Measurements from ENCODE around the gene TIMM10B. TPM values are rescaled to one million over a fixed set of nuclear protein-coding genes. Genes with fewer than 3 reads are reported as not detected.

Gene TIMM10B, protein sequence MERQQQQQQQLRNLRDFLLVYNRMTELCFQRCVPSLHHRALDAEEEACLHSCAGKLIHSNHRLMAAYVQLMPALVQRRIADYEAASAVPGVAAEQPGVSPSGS
- total RNA-seq = 42.9 and 43.0 TPM in 2 replicates

DNA sequence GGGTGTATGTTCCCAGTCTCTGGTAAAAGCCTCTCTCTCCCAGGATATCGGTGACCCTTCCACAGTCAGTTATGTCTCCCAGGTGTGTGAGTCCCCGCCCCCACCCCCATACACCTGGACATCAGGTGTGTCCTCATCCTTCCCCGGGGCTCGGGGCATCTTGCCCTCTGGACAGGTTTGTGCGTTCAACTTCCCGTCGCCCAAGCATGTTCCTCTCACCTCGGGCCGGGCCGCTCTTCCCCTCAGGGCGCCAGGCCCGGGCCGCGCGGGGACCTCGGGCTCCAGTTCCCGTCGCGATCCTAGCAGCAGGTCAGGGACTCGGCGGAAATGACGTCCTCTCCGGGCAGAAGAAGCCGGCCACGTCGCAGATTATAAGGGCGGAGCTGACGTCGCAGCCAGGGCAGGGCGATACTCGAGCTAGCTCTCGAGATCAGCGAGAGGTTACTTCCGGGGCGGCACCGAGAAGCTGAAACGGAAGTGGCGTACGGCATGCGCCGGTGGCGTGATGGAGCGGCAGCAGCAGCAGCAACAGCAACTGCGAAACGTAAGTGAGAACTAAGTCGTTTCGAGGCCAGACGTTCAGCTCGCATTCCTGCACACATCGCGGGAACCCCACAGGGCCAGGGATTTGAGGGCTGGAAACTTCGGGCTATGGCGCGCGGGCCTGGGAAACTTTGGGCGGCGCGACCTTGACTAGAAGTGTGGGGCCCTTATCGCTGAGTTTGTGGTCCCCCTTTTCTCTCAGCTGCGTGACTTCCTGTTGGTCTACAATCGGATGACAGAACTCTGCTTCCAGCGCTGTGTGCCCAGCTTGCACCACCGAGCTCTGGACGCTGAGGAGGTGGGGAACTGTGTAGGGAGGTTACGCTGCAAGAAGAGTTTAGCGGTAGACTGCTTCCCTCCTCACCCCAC is at the start of gene TIMM10B, which contains the start of gene ARFIP2:
Gene TIMM10B (plus strand): TSS at position 490 of the 912 bp plus-strand sequence. CDS start 16 bp downstream, at position 506.
Gene ARFIP2 (minus strand): TSS at position 320 of the 912 bp plus-strand sequence. CDS start 910 bp downstream, outside the sequence.
- Mint-ChIP-seq H3K27ac (peak within 1 kb of the TSS; percentile 93), H3K9me3 (no peaks in the 10 kb centered on the region), H3K4me1 (ENCODE audit: low read depth) (peaks cover 25% of the 10 kb centered on the region), H3K36me3 (ENCODE audit: low read depth) (peaks cover 43% of the 10 kb centered on the region), H3K4me3 (ENCODE audit: low read depth) (peak within 1 kb of the TSS; percentile 88), H3K27me3 (ENCODE audit: low read depth) (no peaks in the 10 kb centered on the region)
- intact Hi-C loops (cut with micrococcal nuclease) = loop anchor here (1.0 to 5.0 kb wide), 8 partner anchors 24 to 246 kb away; partner anchors contain the start of genes FHIP1B, ILK, MRPL17 and RRP8
- DNase-seq (ENCODE audit: low spot score) = peak; percentile 97

DNA sequence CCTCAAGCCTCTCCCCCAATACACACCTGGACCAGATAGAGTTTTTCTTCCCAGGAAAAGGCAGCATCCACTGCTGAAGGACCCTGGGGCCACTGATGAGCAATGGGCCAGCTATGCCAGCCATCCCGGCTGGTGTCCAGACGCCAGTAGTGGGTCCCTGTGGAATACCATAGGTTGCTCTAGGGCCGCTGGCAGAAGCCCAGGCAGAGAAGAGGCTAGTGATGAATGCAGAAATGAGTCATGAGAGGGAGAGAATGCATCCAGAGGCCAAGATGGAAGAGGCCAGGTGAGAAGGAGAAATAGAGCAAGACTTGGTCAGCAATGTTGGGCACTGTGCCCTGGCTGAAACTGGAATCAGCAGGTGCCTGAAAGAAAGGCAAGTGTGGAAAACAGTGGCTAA is 49.4 kb upstream of the TIMM10B start:
- no peak overlapping the region for H3K27ac Mint-ChIP-seq

GRCh38 chr11:6433998-6434660 is 47.2 kb upstream of the TIMM10B start:
- Mint-ChIP-seq H3K27me3 (ENCODE audit: low read depth) (no peaks in the 10 kb centered on the region), H3K36me3 (ENCODE audit: low read depth) (no peaks in the 10 kb centered on the region), H3K9me3 (no peaks in the 10 kb centered on the region), H3K4me3 (ENCODE audit: low read depth) (no peak overlapping the region), H3K4me1 (ENCODE audit: low read depth) (peaks cover 5% of the 10 kb centered on the region), H3K27ac (no peak overlapping the region)
- no peak for DNase-seq (ENCODE audit: low spot score)
- intact Hi-C loops (cut with micrococcal nuclease) = no loop called here

More for the DNA sequence above, 49.4 kb upstream of the TIMM10B start:
- intact Hi-C loops (cut with micrococcal nuclease) = no loop called here
- peaks cover 5% of the 10 kb centered on the region for H3K4me1 Mint-ChIP-seq (ENCODE audit: low read depth)
- DNase-seq (ENCODE audit: low spot score) = no peak
- no peaks in the 10 kb centered on the region for H3K9me3 Mint-ChIP-seq
- H3K4me3 Mint-ChIP-seq (ENCODE audit: low read depth) = no peak overlapping the region
- peaks cover 9% of the 10 kb centered on the region for H3K27me3 Mint-ChIP-seq (ENCODE audit: low read depth)
- no peaks in the 10 kb centered on the region for H3K36me3 Mint-ChIP-seq (ENCODE audit: low read depth)

DNA sequence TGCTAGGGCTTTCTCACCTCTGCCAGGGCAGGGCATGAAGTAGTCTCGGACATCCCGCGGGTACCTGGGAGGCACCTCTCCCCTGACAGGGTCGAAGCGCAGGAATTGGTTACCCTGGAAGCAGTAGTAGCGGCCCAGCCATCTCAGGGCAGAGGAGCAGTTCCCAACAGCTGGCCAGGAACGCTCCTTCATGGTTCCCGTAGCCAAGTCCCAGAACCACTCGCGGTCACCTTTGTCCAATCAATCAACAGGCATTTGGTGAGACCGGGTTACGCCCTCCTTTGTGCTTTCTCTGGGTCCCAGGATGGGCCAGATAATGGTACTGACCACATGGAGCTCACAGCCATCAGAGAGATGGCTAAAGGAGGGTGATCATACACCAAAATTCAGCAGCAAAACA is 43.9 kb upstream of the TIMM10B start:
- no peaks in the 10 kb centered on the region for H3K27me3 Mint-ChIP-seq (ENCODE audit: low read depth)
- H3K9me3 Mint-ChIP-seq = no peaks in the 10 kb centered on the region
- no peak overlapping the region for H3K27ac Mint-ChIP-seq
- H3K4me1 Mint-ChIP-seq (ENCODE audit: low read depth) = peaks cover 5% of the 10 kb centered on the region
- intact Hi-C loops (cut with micrococcal nuclease) = loop anchor here (5.0 kb wide), 1 partner anchor 45 kb away; the partner anchor contains the start of gene SMPD1
- H3K4me3 Mint-ChIP-seq (ENCODE audit: low read depth) = no peak overlapping the region
- no peak for DNase-seq (ENCODE audit: low spot score)
- no peaks in the 10 kb centered on the region for H3K36me3 Mint-ChIP-seq (ENCODE audit: low read depth)

DNA sequence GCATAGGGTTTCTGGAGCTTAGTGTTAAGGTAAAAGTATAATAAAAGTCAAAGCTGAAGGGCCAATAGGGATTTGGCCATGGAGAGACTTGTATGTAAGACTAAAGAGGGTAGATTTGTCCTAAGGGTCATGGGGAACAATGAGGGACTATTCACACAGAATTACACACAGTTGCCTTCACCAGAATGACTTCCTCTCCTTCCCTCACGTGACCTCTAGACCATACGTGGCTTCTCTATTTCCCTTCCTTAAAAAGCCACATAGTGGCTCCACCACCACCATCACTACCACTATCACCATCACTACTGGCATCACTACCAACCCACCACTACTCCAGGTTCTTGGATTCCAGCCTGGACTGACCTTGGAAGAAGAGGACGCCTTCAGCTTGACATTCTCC is 43.3 kb upstream of the TIMM10B start:
- intact Hi-C loops (cut with micrococcal nuclease) = loop anchor here (5.0 kb wide), 1 partner anchor 46 kb away; the partner anchor contains the start of gene SMPD1
- Mint-ChIP-seq H3K27ac (no peak overlapping the region), H3K4me1 (ENCODE audit: low read depth) (peaks cover 5% of the 10 kb centered on the region), H3K9me3 (no peaks in the 10 kb centered on the region), H3K36me3 (ENCODE audit: low read depth) (no peaks in the 10 kb centered on the region), H3K4me3 (ENCODE audit: low read depth) (no peak overlapping the region), H3K27me3 (ENCODE audit: low read depth) (no peaks in the 10 kb centered on the region)
- no peak for DNase-seq (ENCODE audit: low spot score)

- no peaks in the 10 kb centered on the region for H3K27me3 Mint-ChIP-seq (ENCODE audit: low read depth)
Measured at GRCh38 chr11:6438979-6439571, 42.2 kb upstream of the TIMM10B start.

GRCh38 chr11:6440906-6441358 is 40.4 kb upstream of the TIMM10B start, which contains the start of gene HPX:
Gene HPX (minus strand): TSS chr11:6440987. CDS start chr11:6440963, 24 bp downstream.
- peaks cover 7% of the 10 kb centered on the region for H3K27me3 Mint-ChIP-seq (ENCODE audit: low read depth)
- no peaks in the 10 kb centered on the region for H3K9me3 Mint-ChIP-seq
- peaks cover under 1% of the 10 kb centered on the region for H3K4me1 Mint-ChIP-seq (ENCODE audit: low read depth)
- no peaks in the 10 kb centered on the region for H3K36me3 Mint-ChIP-seq (ENCODE audit: low read depth)
- no peak for DNase-seq (ENCODE audit: low spot score)
- H3K4me3 Mint-ChIP-seq (ENCODE audit: low read depth) = no peak within 1 kb of the TSS
- H3K27ac Mint-ChIP-seq = no peak within 1 kb of the TSS
- intact Hi-C loops (cut with micrococcal nuclease) = no loop called here

More at GRCh38 chr11:6438979-6439571, 42.2 kb upstream of the TIMM10B start:
- Mint-ChIP-seq H3K9me3 (no peaks in the 10 kb centered on the region), H3K27ac (no peak overlapping the region), H3K4me1 (ENCODE audit: low read depth) (peaks cover 5% of the 10 kb centered on the region), H3K4me3 (ENCODE audit: low read depth) (no peak overlapping the region), H3K36me3 (ENCODE audit: low read depth) (no peaks in the 10 kb centered on the region)
- DNase-seq (ENCODE audit: low spot score) = no peak
- intact Hi-C loops (cut with micrococcal nuclease) = loop anchor here (5.0 kb wide), 1 partner anchor 47 kb away; the partner anchor contains the start of gene SMPD1

- intact Hi-C loops (cut with micrococcal nuclease) = no loop called here
- Mint-ChIP-seq H3K9me3 (no peaks in the 10 kb centered on the region), H3K4me3 (ENCODE audit: low read depth) (no peak overlapping the region), H3K27ac (no peak overlapping the region), H3K27me3 (ENCODE audit: low read depth) (peaks cover 10% of the 10 kb centered on the region), H3K4me1 (ENCODE audit: low read depth) (no peaks in the 10 kb centered on the region), H3K36me3 (ENCODE audit: low read depth) (no peaks in the 10 kb centered on the region)
- DNase-seq (ENCODE audit: low spot score) = no peak
Measured at GRCh38 chr11:6442441-6442840, 38.9 kb upstream of the TIMM10B start.

GRCh38 chr11:6443269-6444003 is 37.9 kb upstream of the TIMM10B start:
- peak; percentile 27 for DNase-seq (ENCODE audit: low spot score)
- no peaks in the 10 kb centered on the region for H3K9me3 Mint-ChIP-seq
- no peak overlapping the region for H3K27ac Mint-ChIP-seq
- no peaks in the 10 kb centered on the region for H3K36me3 Mint-ChIP-seq (ENCODE audit: low read depth)
- no peaks in the 10 kb centered on the region for H3K4me1 Mint-ChIP-seq (ENCODE audit: low read depth)
- intact Hi-C loops (cut with micrococcal nuclease) = loop anchor here (1.0 kb wide), 1 partner anchor 64 kb away; no protein-coding TSS in a partner anchor
- no peak overlapping the region for H3K4me3 Mint-ChIP-seq (ENCODE audit: low read depth)
- peaks cover 10% of the 10 kb centered on the region for H3K27me3 Mint-ChIP-seq (ENCODE audit: low read depth)

- H3K4me1 Mint-ChIP-seq (ENCODE audit: low read depth) = no peaks in the 10 kb centered on the region
- no peak overlapping the region for H3K4me3 Mint-ChIP-seq (ENCODE audit: low read depth)
- H3K9me3 Mint-ChIP-seq = no peaks in the 10 kb centered on the region
- no peak for DNase-seq (ENCODE audit: low spot score)
- H3K27ac Mint-ChIP-seq = no peak overlapping the region
- H3K36me3 Mint-ChIP-seq (ENCODE audit: low read depth) = no peaks in the 10 kb centered on the region
- intact Hi-C loops (cut with micrococcal nuclease) = no loop called here
- H3K27me3 Mint-ChIP-seq (ENCODE audit: low read depth) = peaks cover 10% of the 10 kb centered on the region
Measured at GRCh38 chr11:6448574-6448973, 32.7 kb upstream of the TIMM10B start.

- Mint-ChIP-seq H3K9me3 (no peaks in the 10 kb centered on the region), H3K36me3 (ENCODE audit: low read depth) (no peaks in the 10 kb centered on the region), H3K4me1 (ENCODE audit: low read depth) (no peaks in the 10 kb centered on the region), H3K27me3 (ENCODE audit: low read depth) (no peaks in the 10 kb centered on the region), H3K27ac (no peak overlapping the region), H3K4me3 (ENCODE audit: low read depth) (no peak overlapping the region)
- intact Hi-C loops (cut with micrococcal nuclease) = no loop called here
- DNase-seq (ENCODE audit: low spot score) = no peak
Measured at GRCh38 chr11:6452219-6452618, 29.1 kb upstream of the TIMM10B start.
